HG03196 (cell line): ENCODE results near the gene DNM3.

Source experiments
- ATAC-seq: cut with Tn5 transposase; IDR thresholded peaks from one replicate; pipeline ENCODE4 v1.9.1; 2021; ENCODE audit not compliant: unreplicated experiment

DNM3 gene

GRCh38 chr1:171916315-171916771, 75.0 kb downstream of the DNM3 start:
- no peak for ATAC-seq

GRCh38 chr1:171917331-171917730, 76.0 kb downstream of the DNM3 start:
- ATAC-seq: no peak

GRCh38 chr1:171919891-171920887, 78.9 kb downstream of the DNM3 start:
- no peak for ATAC-seq

- no peak for ATAC-seq
These were observed 81.7 kb downstream of the DNM3 start for GRCh38 chr1:171922999-171923398.

- ATAC-seq: no peak
These were observed 87.8 kb downstream of the DNM3 start for GRCh38 chr1:171929121-171929520.

- no peak for ATAC-seq
These were observed 90.5 kb downstream of the DNM3 start for GRCh38 chr1:171931752-171932151.

GRCh38 chr1:171934664-171935063, 93.4 kb downstream of the DNM3 start:
- no peak for ATAC-seq

- no peak for ATAC-seq
These were observed 93.8 kb downstream of the DNM3 start for GRCh38 chr1:171935086-171935485.

GRCh38 chr1:171935664-171936063, 94.4 kb downstream of the DNM3 start:
- ATAC-seq: no peak

- no peak for ATAC-seq
These were observed 96.6 kb downstream of the DNM3 start for GRCh38 chr1:171937938-171938337.

GRCh38 chr1:171939740-171940139, 98.4 kb downstream of the DNM3 start:
- ATAC-seq: no peak

GRCh38 chr1:171940368-171940767, 99.1 kb downstream of the DNM3 start:
- no peak for ATAC-seq

- no peak for ATAC-seq
These were observed 100.6 kb downstream of the DNM3 start for GRCh38 chr1:171941920-171942319.

GRCh38 chr1:171943973-171944561, 102.8 kb downstream of the DNM3 start:
- ATAC-seq: no peak

GRCh38 chr1:171948511-171948910, 107.2 kb downstream of the DNM3 start:
- no peak for ATAC-seq

GRCh38 chr1:171949316-171949715, 108.0 kb downstream of the DNM3 start:
- ATAC-seq: no peak

- no peak for ATAC-seq
These were observed 112.5 kb downstream of the DNM3 start for GRCh38 chr1:171953835-171954234.

GRCh38 chr1:171954361-171954760, 113.1 kb downstream of the DNM3 start:
- ATAC-seq: no peak

GRCh38 chr1:171961861-171962260, 120.6 kb downstream of the DNM3 start:
- ATAC-seq: no peak

- ATAC-seq: no peak
These were observed 122.5 kb downstream of the DNM3 start for GRCh38 chr1:171963762-171964161.

GRCh38 chr1:171965777-171966176, 124.5 kb downstream of the DNM3 start:
- ATAC-seq: no peak
